Mesothelial cell of epicardium (in vitro differentiated cells): ENCODE results near the gene LMX1A. TPM values are rescaled to one million over a fixed set of nuclear protein-coding genes. Genes with fewer than 3 reads are reported as not detected.
A peak's percentile ranks its signal among the peaks of the same experiment; 100 is the strongest.

ENCODE experiments used
- DNase-seq, 2 experiments: peaks; one replicate each; pipeline ENCODE4 v3.0.0; 2021; ENCODE audit warnings: low spot score in 2 of 2; ENCODE audit not compliant: unreplicated experiment in 2 of 2
- H3K27ac Mint-ChIP-seq: 2 replicates; pipeline ENCODE4 v1.8.0; 2021; ENCODE audit warnings: mixed read lengths
- H3K27me3 Mint-ChIP-seq: 2 replicates; pipeline ENCODE4 v1.8.0; 2021; ENCODE audit warnings: low read depth, mixed read lengths
- H3K36me3 Mint-ChIP-seq: 2 replicates; pipeline ENCODE4 v1.8.0; 2021; ENCODE audit warnings: mixed read lengths
- H3K4me1 Mint-ChIP-seq: 2 replicates; pipeline ENCODE4 v1.8.0; 2021; ENCODE audit warnings: mixed read lengths
- H3K4me3 Mint-ChIP-seq: 2 replicates; pipeline ENCODE4 v1.8.0; 2021; ENCODE audit warnings: mild to moderate bottlenecking, moderate library complexity, mixed read lengths
- H3K9me3 Mint-ChIP-seq: 2 replicates; pipeline ENCODE4 v1.8.0; 2021; ENCODE audit warnings: mixed read lengths
- CTCF ChIP-seq: fragments of 200-600 bp; sonication (generic); IDR thresholded peaks from one replicate; pipeline ENCODE4 v1.5.0; 2021; ENCODE audit warnings: antibody characterized with exemption; ENCODE audit not compliant: unreplicated experiment
- total RNA-seq: library from RNA; stranded (reverse); gene quantifications from 3 replicates; pipeline ENCODE4 v1.2.1, GENCODE V29; 2021

Gene LMX1A
- total RNA-seq, 1 donor from 2014 or later = 0.18 TPM

GRCh38 chr1:165352442-165353293 lies 3.8 kb downstream of the LMX1A start:
- Mint-ChIP-seq H3K36me3 (no peaks in the 10 kb centered on the region), H3K4me1 (peaks cover 23% of the 10 kb centered on the region), H3K4me3 (peak overlapping the region; percentile 21), H3K27ac (no peak overlapping the region), H3K9me3 (no peaks in the 10 kb centered on the region), H3K27me3 (peaks cover 98% of the 10 kb centered on the region)
- TF ChIP-seq CTCF = no peak
- no peak for DNase-seq

GRCh38 chr1:165351863-165352441 lies 4.6 kb downstream of the LMX1A start:
- no peak for TF ChIP-seq CTCF

GRCh38 chr1:165350840-165351239 lies 5.7 kb downstream of the LMX1A start:
- Mint-ChIP-seq H3K36me3 (no peaks in the 10 kb centered on the region), H3K27me3 (peaks cover 99% of the 10 kb centered on the region), H3K4me3 (no peak overlapping the region), H3K4me1 (peaks cover 21% of the 10 kb centered on the region), H3K27ac (no peak overlapping the region), H3K9me3 (no peaks in the 10 kb centered on the region)
- DNase-seq = no peak
- TF ChIP-seq CTCF = no peak

More at GRCh38 chr1:165351863-165352441, 4.6 kb downstream of the LMX1A start:
- DNase-seq = no peak
- Mint-ChIP-seq H3K4me1 (peaks cover 23% of the 10 kb centered on the region), H3K36me3 (no peaks in the 10 kb centered on the region), H3K27ac (no peak overlapping the region), H3K4me3 (no peak overlapping the region), H3K9me3 (no peaks in the 10 kb centered on the region), H3K27me3 (peaks cover 98% of the 10 kb centered on the region)

GRCh38 chr1:165345502-165345901 lies 11.0 kb downstream of the LMX1A start:
- H3K36me3 Mint-ChIP-seq = no peaks in the 10 kb centered on the region
- peaks cover 97% of the 10 kb centered on the region for H3K27me3 Mint-ChIP-seq
- no peaks in the 10 kb centered on the region for H3K9me3 Mint-ChIP-seq
- H3K4me1 Mint-ChIP-seq = no peaks in the 10 kb centered on the region
- H3K27ac Mint-ChIP-seq = no peak overlapping the region
- TF ChIP-seq CTCF = no peak
- H3K4me3 Mint-ChIP-seq = no peak overlapping the region
- no peak for DNase-seq

- H3K27me3 Mint-ChIP-seq = peaks cover 97% of the 10 kb centered on the region
- H3K36me3 Mint-ChIP-seq = no peaks in the 10 kb centered on the region
- H3K4me1 Mint-ChIP-seq = no peaks in the 10 kb centered on the region
- DNase-seq = no peak
- H3K4me3 Mint-ChIP-seq = no peak overlapping the region
- H3K9me3 Mint-ChIP-seq = no peaks in the 10 kb centered on the region
- TF ChIP-seq CTCF = no peak
- no peak overlapping the region for H3K27ac Mint-ChIP-seq
Observed at GRCh38 chr1:165344736-165345135, 11.8 kb downstream of the LMX1A start.
